GM04504 (cell line): ENCODE measurements around the gene VPS52.

ENCODE experiments used
- DNase-seq: peaks from one replicate; pipeline ENCODE4 v3.0.0-alpha.2; 2012; ENCODE audit warnings: low read depth

The VPS52 gene

GRCh38 chr6:33209856-33210255 is 61.8 kb downstream of the VPS52 start:
- no peak for DNase-seq

GRCh38 chr6:33208091-33208967 is 63.3 kb downstream of the VPS52 start, which contains the start of gene RING1:
RING1 (plus strand) TSS chr6:33208500; CDS start chr6:33208823, 323 bp downstream.
- DNase-seq: peak; percentile 62

- DNase-seq: no peak
These were observed 64.1 kb downstream of the VPS52 start for GRCh38 chr6:33207552-33208090.

- DNase-seq: peak; percentile 58
These were observed 64.7 kb downstream of the VPS52 start for GRCh38 chr6:33206864-33207551.

GRCh38 chr6:33206027-33206863 is 65.4 kb downstream of the VPS52 start:
- no peak for DNase-seq

- no peak for DNase-seq
These were observed 66.3 kb downstream of the VPS52 start for GRCh38 chr6:33205191-33206026.

GRCh38 chr6:33204415-33205190 is 67.1 kb downstream of the VPS52 start, which contains the start of gene HSD17B8:
HSD17B8 (plus strand) TSS chr6:33204655; CDS start chr6:33204669, 14 bp downstream.
- peak; percentile 70 for DNase-seq

GRCh38 chr6:33204165-33204414 is 67.6 kb downstream of the VPS52 start:
- DNase-seq: no peak

- no peak for DNase-seq
These were observed 68.1 kb downstream of the VPS52 start for GRCh38 chr6:33203443-33204164.

GRCh38 chr6:33202799-33203198 is 68.9 kb downstream of the VPS52 start:
- DNase-seq: no peak

GRCh38 chr6:33201935-33202334 is 69.7 kb downstream of the VPS52 start:
- no peak for DNase-seq

GRCh38 chr6:33201147-33201545 is 70.5 kb downstream of the VPS52 start:
- no peak for DNase-seq
